Amniotic stem cell (primary cell): Measurements from ENCODE around the gene CAGE1.
"Not testable (repeated sequence)": the region's sequence is repeated elsewhere in the genome, so short reads cannot be mapped to it uniquely, and the experiment has no call there.

Source experiments
- DNase-seq: peaks from one replicate; lab custom pipeline; 2025; lab: John Stamatoyannopoulos, UW

CAGE1 gene

GRCh38 chr6:7409740-7410139 is 20.2 kb upstream of the CAGE1 start:
- no peak for DNase-seq

DNA sequence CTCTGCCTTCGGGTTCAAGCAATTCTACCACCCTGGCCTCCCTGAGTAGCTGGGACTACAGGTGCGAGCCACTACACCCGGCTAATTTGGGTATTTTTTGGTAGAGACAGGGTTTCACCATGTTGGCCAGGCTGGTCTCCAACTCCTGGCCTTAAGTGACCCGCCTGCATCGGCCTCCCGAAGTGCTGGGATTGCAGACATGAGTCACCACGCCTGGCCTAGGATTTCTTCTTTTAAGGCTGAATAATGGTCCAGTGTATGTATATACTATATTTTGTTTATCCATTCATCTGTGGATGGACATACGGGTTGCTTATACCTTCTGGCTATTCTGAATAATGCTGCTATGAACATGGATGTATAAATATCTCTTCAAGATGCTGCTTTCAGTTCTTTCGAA is 17.2 kb upstream of the CAGE1 start:
- no peak for DNase-seq

DNA sequence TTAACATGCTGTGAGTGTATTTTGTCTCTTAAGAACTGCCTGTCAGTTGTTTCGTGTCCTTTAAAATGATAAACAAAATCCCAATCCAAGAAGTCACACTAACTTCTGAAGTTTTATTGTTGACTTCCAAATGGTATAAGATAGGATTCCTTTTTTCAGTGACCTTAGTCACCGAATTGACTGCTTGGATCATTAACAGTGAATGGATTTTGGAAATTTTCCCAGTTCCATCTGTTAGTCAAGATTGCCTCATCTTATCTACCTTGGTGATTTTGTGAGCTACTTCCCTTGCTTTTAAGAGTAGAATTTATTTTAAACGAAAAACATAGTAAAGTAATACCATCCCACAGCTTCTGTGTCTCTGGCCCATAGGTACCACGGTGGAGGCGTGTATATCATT is 15.0 kb upstream of the CAGE1 start:
- DNase-seq, result no peak

DNA sequence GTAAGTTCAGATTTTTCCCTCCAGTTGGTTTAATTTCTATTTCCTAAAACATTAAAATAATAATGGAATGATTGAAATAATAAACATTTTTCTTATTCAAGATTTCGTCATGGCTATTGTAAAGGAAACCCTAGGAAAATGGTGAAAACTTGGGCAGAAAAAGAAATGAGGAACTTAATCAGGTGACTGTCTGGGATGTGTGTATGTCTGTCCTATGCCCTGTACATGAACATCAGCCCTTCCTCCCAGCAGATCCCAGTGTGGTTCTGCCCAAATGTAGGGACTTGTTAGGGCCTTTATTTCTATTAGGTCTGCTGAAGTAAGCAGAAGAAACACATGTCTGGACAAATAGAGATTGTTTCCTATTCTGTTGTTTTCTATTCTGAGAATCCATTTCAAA is 13.2 kb upstream of the CAGE1 start:
- no peak for DNase-seq

- no peak for DNase-seq
Observed at GRCh38 chr6:7401075-7401474, 11.5 kb upstream of the CAGE1 start.

DNA sequence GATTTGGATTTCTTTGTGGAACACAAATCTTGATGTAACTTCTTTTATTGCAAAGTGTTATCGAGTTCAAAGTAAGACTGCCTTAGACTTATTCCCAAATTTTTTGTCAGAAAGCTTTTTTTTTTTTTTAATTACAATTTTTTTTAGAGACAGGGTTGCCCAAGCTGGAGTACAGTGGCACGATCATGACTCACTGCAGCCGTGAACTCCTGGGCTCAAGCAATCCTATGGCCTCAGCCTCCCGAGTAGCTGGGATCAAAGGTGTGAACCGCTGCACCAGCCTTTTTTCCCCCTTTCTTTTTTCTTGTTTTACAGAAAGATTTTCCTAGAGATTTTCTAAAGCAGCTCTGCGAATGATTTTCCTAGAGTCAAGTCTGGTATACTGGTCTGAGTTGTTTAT is 2.9 kb upstream of the CAGE1 start:
- no peak for DNase-seq

- no peak for DNase-seq
Observed at GRCh38 chr6:7391151-7391550, 1.6 kb upstream of the CAGE1 start.

GRCh38 chr6:7390226-7390878 is 810 bp upstream of the CAGE1 start:
- DNase-seq, result no peak

GRCh38 chr6:7389162-7389450 is 436 bp downstream of the CAGE1 start:
- DNase-seq, result no peak

DNA sequence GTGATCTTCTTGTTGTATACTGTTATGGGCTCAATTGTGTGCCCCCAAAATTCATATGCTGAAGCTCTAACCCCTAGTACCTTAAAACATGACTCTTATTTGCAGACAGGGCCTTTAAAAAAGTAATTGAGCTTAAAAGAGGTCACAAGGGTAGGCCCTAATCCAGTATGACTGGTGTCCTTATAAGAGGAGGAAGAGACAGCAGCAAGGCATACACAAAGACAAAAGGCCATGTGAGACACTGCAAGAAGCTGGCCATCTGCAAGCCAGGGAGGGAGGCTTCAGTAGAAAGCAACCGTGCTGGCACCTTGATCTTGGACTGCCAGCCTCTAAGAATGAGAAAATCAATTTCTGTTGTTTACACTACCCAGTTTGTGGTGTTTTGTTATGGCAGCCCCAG is 8.4 kb downstream of the CAGE1 start:
- DNase-seq, result no peak

- no peak for DNase-seq
Observed at GRCh38 chr6:7378740-7379139, 10.8 kb downstream of the CAGE1 start.

- DNase-seq, result no peak
Observed at GRCh38 chr6:7377961-7378360, 11.6 kb downstream of the CAGE1 start.

- no peak for DNase-seq
Observed at GRCh38 chr6:7373739-7374138, 15.8 kb downstream of the CAGE1 start.

DNA sequence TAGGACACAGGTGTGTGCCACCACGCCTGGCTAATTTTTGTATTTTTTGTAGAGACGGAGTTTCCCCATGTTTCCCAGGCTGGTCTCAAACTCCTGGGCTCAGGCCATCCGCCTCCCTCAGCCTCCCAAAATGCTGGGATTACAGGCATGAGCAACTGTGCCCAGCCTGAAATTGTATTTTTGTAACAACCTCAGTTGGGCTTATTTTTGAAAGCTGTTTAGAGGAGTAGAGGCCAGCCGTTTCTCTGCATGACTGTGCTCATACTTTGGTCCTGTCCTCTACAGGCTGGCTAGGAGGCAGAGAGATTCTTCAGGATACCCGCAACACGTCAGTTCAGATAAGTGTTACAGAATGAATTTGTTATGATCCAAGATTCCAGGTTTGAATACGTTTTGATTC is 22.1 kb downstream of the CAGE1 start:
- no peak for DNase-seq

- not testable (repeated sequence) for DNase-seq
Observed at GRCh38 chr6:7351916-7352315, 37.6 kb downstream of the CAGE1 start.

DNA sequence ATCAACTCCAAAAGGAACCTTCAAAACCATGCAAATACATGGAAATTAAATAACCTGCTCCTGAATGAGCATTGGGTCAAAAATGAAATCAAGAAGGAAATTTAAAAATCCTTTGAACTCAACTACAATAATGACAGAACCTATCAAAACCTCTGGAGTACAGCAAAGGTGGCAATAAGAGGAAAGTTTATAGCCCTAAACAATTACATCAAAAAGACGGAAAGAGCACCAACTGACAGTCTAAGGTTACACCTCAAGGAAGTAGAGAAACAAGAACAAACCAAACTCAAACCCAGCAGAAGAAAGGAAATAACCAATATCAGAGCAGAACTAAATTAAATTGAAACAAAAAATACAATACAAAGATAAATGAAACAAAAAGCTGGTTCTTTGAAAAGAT is 39.0 kb downstream of the CAGE1 start:
- not testable (repeated sequence) for DNase-seq

DNA sequence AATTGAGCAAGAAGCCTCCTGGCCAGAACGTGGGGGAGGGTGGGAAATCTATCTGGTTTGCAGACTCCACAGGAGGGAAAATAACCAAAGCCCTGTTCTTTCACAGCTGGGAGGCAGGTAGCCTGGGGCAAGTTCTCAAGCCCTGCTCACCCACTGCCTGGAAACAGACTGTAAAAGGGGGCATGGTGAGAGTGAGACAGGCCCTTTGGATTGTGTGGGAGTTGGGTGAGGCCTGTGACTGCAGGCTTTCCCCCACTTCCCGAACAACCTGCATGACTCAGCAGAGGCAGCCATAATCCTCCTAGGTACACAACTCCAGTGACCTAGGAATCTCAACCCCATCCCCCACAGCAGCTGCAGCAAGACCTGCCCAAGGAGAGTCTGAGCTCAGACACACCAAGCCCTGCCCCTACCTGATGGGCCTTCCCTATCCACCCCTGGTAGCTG is 42.0 kb downstream of the CAGE1 start:
- not testable (repeated sequence) for DNase-seq

GRCh38 chr6:7344773-7345450 is 44.6 kb downstream of the CAGE1 start:
- DNase-seq, result not testable (repeated sequence)

GRCh38 chr6:7343546-7344475 is 45.7 kb downstream of the CAGE1 start:
- no peak for DNase-seq

- DNase-seq, result no peak
Observed at GRCh38 chr6:7341989-7342742, 47.4 kb downstream of the CAGE1 start.

- no peak for DNase-seq
Observed at GRCh38 chr6:7341271-7341670, 48.3 kb downstream of the CAGE1 start.

DNA sequence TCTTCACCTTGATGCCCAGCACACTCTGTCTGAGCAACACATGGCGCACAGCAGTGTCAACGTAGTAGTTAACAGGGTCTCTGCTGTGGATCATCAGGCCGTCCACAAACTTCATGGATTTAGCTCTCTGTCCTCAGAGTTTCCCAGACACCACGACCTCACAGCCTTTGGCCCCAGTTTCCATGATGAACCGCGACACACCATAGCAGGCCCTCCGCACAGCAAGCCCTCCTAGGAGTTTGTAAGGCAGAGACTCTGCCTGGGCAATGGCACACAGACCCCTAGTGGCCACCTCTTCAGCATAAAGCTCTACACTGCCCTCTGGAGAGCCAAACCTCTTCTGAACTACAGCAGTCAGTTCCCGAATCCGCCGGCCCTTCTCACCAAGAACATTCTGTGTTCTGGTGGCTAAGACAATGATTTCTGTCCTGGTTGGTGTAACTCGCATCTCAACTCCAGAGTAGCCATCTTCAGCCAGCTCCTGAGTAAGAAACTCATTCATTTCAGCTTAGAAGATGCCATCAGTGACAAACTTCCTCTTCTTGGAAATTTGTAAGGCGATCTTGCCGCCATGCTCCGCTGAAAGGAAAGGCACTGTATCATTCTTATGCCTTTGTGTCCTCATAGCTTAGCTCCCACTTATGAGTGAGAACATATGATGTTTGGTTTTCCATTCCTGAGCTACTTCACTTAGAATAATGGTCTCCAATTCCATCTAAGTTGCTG is 50.4 kb downstream of the CAGE1 start:
- not testable (repeated sequence) for DNase-seq
